Effector memory CD4-positive, alpha-beta T cell (primary cell): ENCODE data around the gene MAPK1.
"Not testable (repeated sequence)": the region's sequence is repeated elsewhere in the genome, so short reads cannot be mapped to it uniquely, and the experiment has no call there.

Experiments
- DNase-seq, 3 donors: peaks; one replicate each; pipeline ENCODE4 v3.0.0-alpha.2; 2020
- H3K27ac ChIP-seq: 2 replicates; pipeline ENCODE4 v1.7.0; 2013; ENCODE audit warnings: mild to moderate bottlenecking, low read length, moderate library complexity; ENCODE audit not compliant: insufficient read depth, poor library complexity, severe bottlenecking
- H3K27me3 ChIP-seq: replicated peaks from 2 replicates; pipeline ENCODE4 v1.7.0; 2013; ENCODE audit warnings: mild to moderate bottlenecking, low read length; ENCODE audit not compliant: insufficient read depth, control insufficient read depth, poor library complexity, severe bottlenecking
- H3K36me3 ChIP-seq: 2 replicates; pipeline ENCODE4 v1.7.0; 2013; ENCODE audit warnings: mild to moderate bottlenecking, low read length, moderate library complexity; ENCODE audit not compliant: control insufficient read depth, insufficient read depth
- H3K4me1 ChIP-seq: 2 replicates; pipeline ENCODE4 v1.7.0; 2013; ENCODE audit warnings: low read length, mild to moderate bottlenecking; ENCODE audit not compliant: control insufficient read depth, insufficient read depth, poor library complexity, severe bottlenecking
- H3K4me3 ChIP-seq: 2 replicates; pipeline ENCODE4 v1.7.0; 2013; ENCODE audit warnings: low read length, low read depth, mild to moderate bottlenecking; ENCODE audit not compliant: insufficient read depth, poor library complexity, severe bottlenecking
- H3K9me3 ChIP-seq: 2 replicates; pipeline ENCODE4 v1.7.0; 2013; ENCODE audit warnings: mild to moderate bottlenecking, low read length, moderate library complexity; ENCODE audit not compliant: control insufficient read depth

The MAPK1 gene

GRCh38 chr22:21881841-21882753 lies 14.7 kb upstream of the MAPK1 start:
- no peak overlapping the region for H3K4me3 ChIP-seq
- H3K4me1 ChIP-seq: no peaks in the 10 kb centered on the region
- no peaks in the 10 kb centered on the region for H3K9me3 ChIP-seq
- no peak for DNase-seq
- no peak overlapping the region for H3K27ac ChIP-seq
- H3K27me3 ChIP-seq: no peaks in the 10 kb centered on the region
- H3K36me3 ChIP-seq: no peaks in the 10 kb centered on the region

GRCh38 chr22:21876486-21877176 lies 9.2 kb upstream of the MAPK1 start:
- Histone ChIP-seq H3K36me3 (no peaks in the 10 kb centered on the region), H3K9me3 (no peaks in the 10 kb centered on the region), H3K4me3 (no peak overlapping the region), H3K27me3 (no peaks in the 10 kb centered on the region), H3K27ac (no peak overlapping the region), H3K4me1 (no peaks in the 10 kb centered on the region)
- no peak for DNase-seq

- not testable (repeated sequence) for H3K4me1 ChIP-seq, H3K27me3 ChIP-seq, H3K36me3 ChIP-seq, H3K9me3 ChIP-seq, H3K4me3 ChIP-seq, H3K27ac ChIP-seq, DNase-seq
Measured at GRCh38 chr22:21874953-21875352, 7.5 kb upstream of the MAPK1 start.

- H3K36me3 ChIP-seq: no peaks in the 10 kb centered on the region
- no peak for DNase-seq
- H3K27me3 ChIP-seq: no peaks in the 10 kb centered on the region
- H3K9me3 ChIP-seq: no peaks in the 10 kb centered on the region
- H3K27ac ChIP-seq: no peak overlapping the region
- H3K4me1 ChIP-seq: no peaks in the 10 kb centered on the region
- H3K4me3 ChIP-seq: no peak overlapping the region
Measured at GRCh38 chr22:21873619-21874018, 6.2 kb upstream of the MAPK1 start.

GRCh38 chr22:21872741-21873140 lies 5.3 kb upstream of the MAPK1 start:
- H3K4me1 ChIP-seq, H3K4me3 ChIP-seq, DNase-seq, H3K27ac ChIP-seq, H3K9me3 ChIP-seq, H3K36me3 ChIP-seq, H3K27me3 ChIP-seq: not testable (repeated sequence)

GRCh38 chr22:21868651-21869050 lies 1.2 kb upstream of the MAPK1 start:
- Histone ChIP-seq H3K27me3 (no peaks in the 10 kb centered on the region), H3K9me3 (no peaks in the 10 kb centered on the region), H3K36me3 (no peaks in the 10 kb centered on the region), H3K4me3 (no peak overlapping the region), H3K27ac (no peak overlapping the region), H3K4me1 (peaks cover 10% of the 10 kb centered on the region)
- no peak for DNase-seq

- no peaks in the 10 kb centered on the region for H3K36me3 ChIP-seq
- no peaks in the 10 kb centered on the region for H3K9me3 ChIP-seq
- peak overlapping the region; percentile 96 for H3K4me3 ChIP-seq
- peaks cover 10% of the 10 kb centered on the region for H3K4me1 ChIP-seq
- DNase-seq: no peak
- H3K27ac ChIP-seq: peak overlapping the region; percentile 79
- no peaks in the 10 kb centered on the region for H3K27me3 ChIP-seq
Measured at GRCh38 chr22:21866833-21867527, 465 bp downstream of the MAPK1 start.

- H3K27me3 ChIP-seq: no peaks in the 10 kb centered on the region
- H3K9me3 ChIP-seq: no peaks in the 10 kb centered on the region
- no peak for DNase-seq
- peaks cover 10% of the 10 kb centered on the region for H3K4me1 ChIP-seq
- no peaks in the 10 kb centered on the region for H3K36me3 ChIP-seq
- H3K27ac ChIP-seq: no peak overlapping the region
- no peak overlapping the region for H3K4me3 ChIP-seq
Measured at GRCh38 chr22:21865041-21865440, 2.4 kb downstream of the MAPK1 start.

- peaks cover 27% of the 10 kb centered on the region for H3K4me1 ChIP-seq
- H3K9me3 ChIP-seq: no peaks in the 10 kb centered on the region
- no peaks in the 10 kb centered on the region for H3K36me3 ChIP-seq
- no peaks in the 10 kb centered on the region for H3K27me3 ChIP-seq
- no peak for DNase-seq
- no peak overlapping the region for H3K4me3 ChIP-seq
- H3K27ac ChIP-seq: no peak overlapping the region
Measured at GRCh38 chr22:21862386-21863245, 4.8 kb downstream of the MAPK1 start.
